HepG2 (cell line): Measurements from ENCODE around the gene CRLF1. TPM values are rescaled to one million over a fixed set of nuclear protein-coding genes. Genes with fewer than 3 reads are reported as not detected.
A peak's percentile ranks its signal among the peaks of the same experiment; 100 is the strongest.

Source experiments
- ATF1 ChIP-seq: IDR thresholded peaks from 2 replicates; pipeline ENCODE4 v1.6.1; 2016; ENCODE audit warnings: mild to moderate bottlenecking, control low read depth
- ATF2 ChIP-seq: sonication (generic); formaldehyde crosslinking; IDR thresholded peaks from 2 replicates; pipeline ENCODE4 v1.4.0; 2020; ENCODE audit warnings: missing genetic modification reagents
- BCL6 ChIP-seq: IDR thresholded peaks from 2 replicates; pipeline ENCODE4 v1.6.1; 2016; ENCODE audit warnings: missing genetic modification reagents, missing compliant biosample characterization
- E2F5 ChIP-seq: sonication (generic); formaldehyde crosslinking; conservative IDR thresholded peaks from 2 replicates; pipeline ENCODE4 v1.4.0; 2020; ENCODE audit warnings: missing genetic modification reagents
- GATAD1 ChIP-seq: IDR thresholded peaks from 2 replicates; pipeline ENCODE4 v1.6.1; 2016; ENCODE audit warnings: missing genetic modification reagents, missing compliant biosample characterization
- GTF3A ChIP-seq: sonication (generic); formaldehyde crosslinking; conservative IDR thresholded peaks from 2 replicates; pipeline ENCODE4 v1.4.0; 2020; ENCODE audit warnings: mild to moderate bottlenecking, missing genetic modification reagents
- HNRNPL ChIP-seq: fragments of 200-400 bp; formaldehyde crosslinking; IDR thresholded peaks from 2 replicates; pipeline ENCODE4 v1.6.1; 2017; ENCODE audit warnings: mild to moderate bottlenecking, low read depth, low read length
- IRF9 ChIP-seq: sonication (generic); formaldehyde crosslinking; IDR thresholded peaks from 2 replicates; pipeline ENCODE4 v1.8.0; 2022; ENCODE audit warnings: missing genetic modification reagents, mild to moderate bottlenecking, borderline replicate concordance
- KDM4B ChIP-seq: sonication (generic); formaldehyde crosslinking; IDR thresholded peaks from 2 replicates; pipeline ENCODE4 v1.4.0; 2020; ENCODE audit warnings: missing genetic modification reagents
- KDM5A ChIP-seq: fragments of 200-600 bp; sonication (generic); IDR thresholded peaks from 2 replicates; pipeline ENCODE4 v1.7.0; 2018; ENCODE audit warnings: antibody characterized with exemption, mild to moderate bottlenecking, low read length, borderline replicate concordance
- MXI1 ChIP-seq: IDR thresholded peaks from 3 replicates; pipeline ENCODE4 v1.6.1; 2012; ENCODE audit warnings: low read depth, low read length, inconsistent platforms, borderline replicate concordance
- PAF1 ChIP-seq: IDR thresholded peaks from 2 replicates; pipeline ENCODE4 v1.6.1; 2016; ENCODE audit warnings: missing genetic modification reagents, missing compliant biosample characterization
- SKI ChIP-seq: fragments of 450-650 bp; IDR thresholded peaks from one replicate; pipeline ENCODE4 v1.6.1; 2018; ENCODE audit warnings: mild to moderate bottlenecking; ENCODE audit not compliant: partially characterized antibody
- SUZ12 ChIP-seq: fragments of 150-350 bp; IDR thresholded peaks from 2 replicates; pipeline ENCODE4 v1.6.1; 2014; ENCODE audit warnings: low read depth, low read length
- WIZ ChIP-seq: sonication (generic); formaldehyde crosslinking; IDR thresholded peaks from 2 replicates; pipeline ENCODE4 v1.5.1; 2020; ENCODE audit warnings: mild to moderate bottlenecking, missing genetic modification reagents
- ZNF460 ChIP-seq: sonication (generic); formaldehyde crosslinking; IDR thresholded peaks from 2 replicates; pipeline ENCODE4 v1.5.1; 2020; ENCODE audit warnings: missing genetic modification reagents, mild to moderate bottlenecking, borderline replicate concordance
- ZNF619 ChIP-seq: sonication (generic); formaldehyde crosslinking; IDR thresholded peaks from 2 replicates; pipeline ENCODE4 v1.4.0; 2020; ENCODE audit warnings: mild to moderate bottlenecking, missing genetic modification reagents
- polyA plus RNA-seq, 8 experiments: library from polyadenylated mRNA; depleted of rRNA in 3 of 8; stranded (reverse) in 7 of 8; unstranded in 1 of 8; fragments of >200 nt; fragmentation: Illumina TruSeq in 4 of 8; extraction: Trizol in 4 of 8; gene quantifications; 2 replicates each; pipeline versions ENCODE4 v1.2.1 to v1.2.3, GENCODE V29; 2011 to 2016; ENCODE audit warnings: low read depth in 4 of 8, missing spikeins in 1 of 8, mixed read lengths in 1 of 8; ENCODE audit not compliant: insufficient read depth in 1 of 8
- total RNA-seq, 5 experiments: library from RNA; depleted of rRNA; stranded (reverse); fragments of >200 nt; fragmentation: Illumina TruSeq; extraction: Trizol; gene quantifications; 2 replicates each; pipeline ENCODE4 v1.2.3, GENCODE V29; 2016; ENCODE audit warnings: low read depth in 1 of 5
- TF ChIP-seq, protein P1 (sequence below): sonication (generic); formaldehyde crosslinking; IDR thresholded peaks from 2 replicates; pipeline ENCODE4 v1.8.1; 2023; ENCODE audit warnings: missing genetic modification reagents, mild to moderate bottlenecking, borderline replicate concordance
- TF ChIP-seq, protein P2 (sequence below): sonication (generic); formaldehyde crosslinking; conservative IDR thresholded peaks from 2 replicates; pipeline ENCODE4 v1.4.0; 2020; ENCODE audit warnings: missing genetic modification reagents

CRLF1 gene
- total and polyA plus RNA-seq, 2 of the 13 experiments (the other 11 are each of a cell fraction or from before 2014, with no cell fraction given) = 217 to 296 TPM

DNA sequence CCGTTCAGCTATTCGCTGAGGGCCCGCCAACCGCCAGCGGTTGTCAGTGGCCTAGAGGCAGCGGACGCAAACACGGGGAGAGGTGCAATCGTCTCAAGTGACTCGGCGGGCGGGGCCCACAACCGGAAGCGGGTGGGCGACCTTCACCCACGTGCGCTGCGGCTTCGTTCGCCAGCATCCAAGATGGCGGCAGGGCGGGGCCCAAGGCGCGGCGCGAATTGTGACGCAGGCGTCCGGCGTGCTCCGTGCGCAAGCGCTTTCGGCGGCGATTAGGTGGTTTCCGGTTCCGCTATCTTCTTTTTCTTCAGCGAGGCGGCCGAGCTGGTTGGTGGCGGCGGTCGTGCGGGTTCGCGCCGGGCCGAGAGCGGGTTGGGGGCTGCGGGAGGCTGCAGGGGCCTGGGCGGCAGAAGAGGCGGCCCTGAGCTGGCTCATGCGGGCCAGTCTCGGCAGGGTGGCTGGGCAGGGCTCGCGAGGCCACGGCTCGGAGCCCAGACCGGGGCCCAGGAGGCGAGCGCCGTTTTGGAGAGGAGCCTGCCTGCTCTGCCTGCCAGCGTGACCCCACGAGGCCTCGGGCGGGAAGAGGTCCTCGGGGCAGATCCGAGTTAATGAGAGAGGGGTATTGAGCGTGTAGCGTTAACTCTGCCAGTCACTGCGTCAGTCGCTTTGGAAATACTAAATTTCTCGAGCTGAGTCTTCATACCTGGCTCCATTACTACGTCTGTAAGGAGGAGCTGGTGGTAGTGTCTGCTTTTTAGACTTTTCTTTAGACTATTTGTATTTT is 34.8 kb downstream of the CRLF1 start, which contains the start of gene UBA52 (continued):
- TF ChIP-seq, protein P1, sequence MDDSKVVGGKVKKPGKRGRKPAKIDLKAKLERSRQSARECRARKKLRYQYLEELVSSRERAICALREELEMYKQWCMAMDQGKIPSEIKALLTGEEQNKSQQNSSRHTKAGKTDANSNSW = 0 out of 2 replicates have a peak, but pooled peaks have one; percentile 21
- TF ChIP-seq BCL6 (CRISPR knock-in tag) = peak; percentile 73
- 0 out of 2 replicates have a peak, but pooled peaks have one; percentile 54 for TF ChIP-seq HNRNPL
- TF ChIP-seq KDM5A = peak; percentile 48; the same call in 1 of the 2 replicates
- TF ChIP-seq IRF9 = peak; percentile 73; the same call in 1 of the 2 replicates
- TF ChIP-seq, protein P2, sequence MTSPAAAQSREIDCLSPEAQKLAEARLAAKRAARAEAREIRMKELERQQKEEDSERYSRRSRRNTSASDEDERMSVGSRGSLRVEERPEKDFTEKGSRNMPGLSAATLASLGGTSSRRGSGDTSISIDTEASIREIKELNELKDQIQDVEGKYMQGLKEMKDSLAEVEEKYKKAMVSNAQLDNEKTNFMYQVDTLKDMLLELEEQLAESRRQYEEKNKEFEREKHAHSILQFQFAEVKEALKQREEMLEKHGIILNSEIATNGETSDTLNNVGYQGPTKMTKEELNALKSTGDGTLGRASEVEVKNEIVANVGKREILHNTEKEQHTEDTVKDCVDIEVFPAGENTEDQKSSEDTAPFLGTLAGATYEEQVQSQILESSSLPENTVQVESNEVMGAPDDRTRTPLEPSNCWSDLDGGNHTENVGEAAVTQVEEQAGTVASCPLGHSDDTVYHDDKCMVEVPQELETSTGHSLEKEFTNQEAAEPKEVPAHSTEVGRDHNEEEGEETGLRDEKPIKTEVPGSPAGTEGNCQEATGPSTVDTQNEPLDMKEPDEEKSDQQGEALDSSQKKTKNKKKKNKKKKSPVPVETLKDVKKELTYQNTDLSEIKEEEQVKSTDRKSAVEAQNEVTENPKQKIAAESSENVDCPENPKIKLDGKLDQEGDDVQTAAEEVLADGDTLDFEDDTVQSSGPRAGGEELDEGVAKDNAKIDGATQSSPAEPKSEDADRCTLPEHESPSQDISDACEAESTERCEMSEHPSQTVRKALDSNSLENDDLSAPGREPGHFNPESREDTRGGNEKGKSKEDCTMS (CRISPR knock-in tag) = no peak
- no peak for TF ChIP-seq SUZ12
- peak; percentile 78 for TF ChIP-seq E2F5 (CRISPR knock-in tag)
- peak; percentile 87 for TF ChIP-seq ATF2 (CRISPR knock-in tag)
- peak; percentile 99 for TF ChIP-seq MXI1
- TF ChIP-seq ZNF619 (CRISPR knock-in tag) = peak; percentile 93
- peak; percentile 94 for TF ChIP-seq GATAD1
- TF ChIP-seq ATF1 (CRISPR knock-in tag) = peak; percentile 95
- 0 out of 2 replicates have a peak, but pooled peaks have one; percentile 55 for TF ChIP-seq PAF1 (CRISPR knock-in tag)
- no peak; the same call in 1 of the 2 replicates for TF ChIP-seq ZNF460 (CRISPR knock-in tag)
- no peak for TF ChIP-seq WIZ
- TF ChIP-seq KDM4B (CRISPR knock-in tag) = no peak; the same call in 1 of the 2 replicates
- TF ChIP-seq SKI = no peak
- TF ChIP-seq GTF3A (CRISPR knock-in tag) = peak; percentile 80; the same call in 1 of the 2 replicates
